Esophagus muscularis mucosa (tissue), 3 donors: ENCODE data around the gene MPIG6B.

Experiments used
- CTCF ChIP-seq, 3 experiments: fragments of 200-600 bp in 2 of 3; fragments of 450-650 bp in 1 of 3; sonication (generic) in 2 of 3; IDR thresholded peaks; one replicate each; pipeline ENCODE4 v1.5.1; 2017 to 2019; ENCODE audit warnings: antibody characterized with exemption in 3 of 3, mild to moderate bottlenecking in 2 of 3, moderate library complexity in 1 of 3
- POLR2A ChIP-seq: fragments of 450-650 bp; IDR thresholded peaks from one replicate; pipeline ENCODE4 v1.6.1; 2017; ENCODE audit warnings: antibody characterized with exemption, moderate library complexity, mild to moderate bottlenecking, low read depth
- POLR2AphosphoS5 ChIP-seq, 2 donors: sonication (generic); formaldehyde crosslinking; IDR thresholded peaks; one replicate each; pipeline ENCODE4 v1.6.1; 2017; ENCODE audit warnings: antibody characterized with exemption in 2 of 2

GRCh38 chr6:31721351-31722020 lies 1.7 kb upstream of the MPIG6B start, which contains the start of gene LY6G6C:
- TF ChIP-seq CTCF (IDR thresholded peaks at IDR 0.05), result no peak
- no peak for TF ChIP-seq POLR2A
- TF ChIP-seq POLR2AphosphoS5 (IDR thresholded peaks at IDR 0.05), result no peak
